Stimulated activated CD4-positive, alpha-beta T cell treated with anti-CD3 and anti-CD28 coated beads, Interleukin-2, amount 100 ng/mL, for 48 hours (primary cell): ENCODE results near the gene CMTM3.
"Not testable (repeated sequence)": the region's sequence is repeated elsewhere in the genome, so short reads cannot be mapped to it uniquely, and the experiment has no call there.

Experiments
- DNase-seq, 2 donors: peaks; one replicate each; pipeline ENCODE4 v3.0.0-alpha.2; 2020

The CMTM3 gene

GRCh38 chr16:66585481-66586239, 18.8 kb upstream of the CMTM3 start:
- no peak for DNase-seq

- DNase-seq, result no peak
These were observed 16.5 kb upstream of the CMTM3 start for GRCh38 chr16:66587881-66588600.

DNA sequence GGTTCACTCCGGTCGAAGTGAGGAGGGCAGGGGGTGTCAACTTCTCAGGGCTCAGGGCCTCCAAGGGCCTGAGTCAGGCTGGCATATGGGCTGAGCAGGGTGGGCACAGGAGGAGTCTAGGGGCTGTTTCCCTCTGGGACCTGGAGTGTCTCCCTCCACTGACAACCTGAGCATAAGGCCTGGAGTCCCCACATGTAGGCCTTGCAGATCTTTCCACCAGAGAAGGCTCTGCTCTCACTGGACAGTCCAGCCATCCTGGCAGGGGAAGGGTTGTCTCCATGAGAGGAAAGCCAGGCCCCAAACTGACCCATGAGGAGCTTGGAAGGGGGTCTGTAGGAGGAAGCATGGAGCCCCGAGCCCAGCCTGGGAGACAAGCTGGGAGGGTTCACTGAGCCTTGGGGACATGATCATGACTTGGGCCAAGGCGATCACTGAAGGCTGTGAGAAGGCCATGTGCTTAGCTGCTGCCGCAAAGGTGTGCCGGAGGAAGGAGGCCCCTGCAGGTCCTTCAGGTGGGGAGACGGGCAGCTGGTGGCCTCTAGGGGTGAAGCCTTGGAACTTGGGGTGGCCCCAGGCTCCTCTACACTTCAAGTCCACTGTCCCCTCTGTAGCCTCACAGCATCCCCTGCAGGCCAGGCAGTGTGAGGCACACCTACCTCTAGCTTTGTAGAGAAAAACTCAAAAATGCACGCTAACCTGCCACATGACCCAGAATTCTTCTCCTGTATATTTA, 15.4 kb upstream of the CMTM3 start:
- DNase-seq, result peak; percentile 37 to 45

GRCh38 chr16:66590322-66590721, 14.2 kb upstream of the CMTM3 start:
- no peak for DNase-seq

DNA sequence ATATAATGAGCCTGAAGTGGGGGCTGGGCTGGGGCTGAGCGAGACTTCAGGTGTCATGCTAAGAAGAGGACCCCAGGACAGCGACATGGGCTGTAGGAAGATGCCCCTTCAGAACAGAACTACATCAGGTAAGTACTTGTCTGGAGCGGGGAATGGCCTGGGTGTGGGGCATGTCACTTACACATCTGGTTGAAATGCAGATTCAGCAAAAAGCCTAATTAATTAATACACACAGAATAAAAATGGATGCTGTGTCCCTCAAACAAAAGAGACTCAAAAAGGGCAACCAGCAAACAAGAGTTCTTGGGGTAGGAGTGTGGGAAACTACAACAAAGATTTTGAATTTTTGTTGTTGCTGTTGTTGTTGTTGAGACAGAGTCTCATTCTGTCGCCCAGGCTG, 13.5 kb upstream of the CMTM3 start:
- no peak for DNase-seq

DNA sequence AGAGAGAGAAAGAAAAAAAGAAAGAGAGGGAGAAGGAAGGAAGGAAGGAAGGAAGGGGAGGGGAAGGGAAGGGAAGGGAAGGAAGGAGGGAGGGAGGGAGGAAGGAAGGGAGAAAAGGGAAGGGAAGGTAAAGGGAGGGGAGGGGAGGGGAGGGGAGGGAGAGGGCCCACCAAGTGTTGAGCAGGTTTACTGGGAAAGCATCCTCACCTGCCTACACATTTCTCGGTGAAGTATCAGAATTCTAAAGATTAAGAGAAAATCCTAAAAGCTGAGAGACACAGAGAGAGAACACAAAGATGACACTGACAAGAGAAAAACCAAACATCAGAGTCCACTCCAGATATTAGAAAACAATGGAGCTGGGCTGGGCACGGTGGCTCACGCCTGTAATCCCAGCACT, 12.3 kb upstream of the CMTM3 start:
- DNase-seq, result no peak

- no peak for DNase-seq
These were observed 11.7 kb upstream of the CMTM3 start for GRCh38 chr16:66592814-66593213.

DNA sequence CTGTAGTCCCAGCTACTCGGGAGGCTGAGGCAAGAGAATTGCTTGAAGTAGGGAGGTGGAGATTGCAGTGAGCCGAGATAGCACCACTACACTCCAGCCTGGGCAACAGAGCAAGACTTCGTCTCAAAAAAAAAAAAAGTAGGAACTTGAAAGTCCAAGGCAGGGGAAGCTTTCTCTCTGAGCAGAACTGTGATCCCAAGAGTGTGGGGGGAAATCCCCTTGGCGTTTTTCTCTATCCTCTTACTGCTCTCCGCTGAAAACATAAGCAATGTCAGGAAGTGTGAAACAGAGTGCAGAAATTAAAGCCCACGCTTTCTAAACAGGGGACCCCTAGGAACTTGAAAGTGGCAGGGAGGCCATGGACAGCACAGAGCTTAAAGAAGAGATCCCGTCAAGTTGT, 9.8 kb upstream of the CMTM3 start:
- DNase-seq, result no peak

- DNase-seq, result not testable (repeated sequence)
These were observed 7.9 kb upstream of the CMTM3 start for GRCh38 chr16:66596559-66596958.

DNA sequence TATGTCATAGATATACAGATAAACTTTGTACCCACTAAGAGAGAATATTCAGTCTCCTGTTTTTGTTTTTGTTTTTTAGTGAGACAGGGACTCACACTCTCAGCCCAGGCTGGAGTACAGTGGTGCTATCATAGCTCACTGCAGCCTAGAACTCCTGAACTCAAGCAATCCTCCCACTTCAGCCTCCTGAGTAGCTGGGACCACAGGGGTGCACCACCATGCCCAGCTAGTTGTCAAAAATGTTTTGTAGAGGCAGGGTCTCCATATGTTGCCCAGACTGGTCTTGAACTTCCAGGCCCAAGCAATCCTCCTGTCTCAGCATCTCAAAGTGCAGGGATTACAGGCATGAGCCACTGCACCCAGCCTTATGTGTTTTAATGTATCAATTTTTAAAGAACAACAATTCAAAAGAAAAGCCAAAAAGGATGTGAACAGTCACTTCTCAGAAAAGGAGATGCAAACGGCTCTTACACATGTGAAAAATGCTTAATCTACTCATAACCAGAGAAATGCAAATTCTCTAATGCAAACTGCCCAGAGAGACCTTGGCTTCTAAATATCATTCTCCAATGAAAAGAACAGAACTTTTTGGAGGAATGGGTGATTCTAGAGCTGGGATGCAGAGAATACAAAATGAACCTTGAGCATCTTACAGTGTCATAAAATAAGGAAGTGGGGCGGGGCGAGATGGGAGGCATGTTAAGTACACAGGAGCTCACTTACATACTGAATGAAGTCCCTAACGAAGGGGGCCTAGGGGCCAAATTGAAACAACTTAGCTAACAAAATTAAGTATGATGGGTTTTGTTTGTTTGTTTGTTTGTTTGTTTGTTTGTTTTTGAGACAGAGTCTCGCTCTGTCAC, 7.3 kb upstream of the CMTM3 start:
- DNase-seq, result no peak

GRCh38 chr16:66598111-66598510, 6.4 kb upstream of the CMTM3 start:
- DNase-seq, result no peak

- DNase-seq, result no peak
These were observed 4.8 kb upstream of the CMTM3 start for GRCh38 chr16:66599726-66600125.

GRCh38 chr16:66600477-66600876, 4.0 kb upstream of the CMTM3 start:
- no peak for DNase-seq

DNA sequence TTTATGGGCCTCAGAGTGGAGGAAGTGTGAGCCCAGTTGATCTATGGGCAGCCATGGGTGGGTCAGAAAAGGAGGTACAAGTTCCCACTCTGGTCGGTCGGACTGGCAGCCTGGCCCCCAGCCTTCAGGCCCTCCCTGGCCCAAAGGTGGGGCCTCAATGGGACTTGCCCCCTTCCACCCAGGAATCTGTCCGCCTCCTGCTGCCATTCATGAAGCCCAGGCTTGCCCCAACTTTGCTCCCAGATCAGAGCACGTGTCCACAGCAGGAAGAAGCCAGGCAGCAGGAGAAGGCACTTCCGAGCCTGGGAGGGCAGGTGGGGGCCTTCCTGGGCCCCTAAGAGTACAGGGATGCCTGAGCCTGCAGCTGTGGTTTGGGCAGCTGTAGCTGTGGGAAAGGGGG, 3.0 kb upstream of the CMTM3 start:
- no peak for DNase-seq

DNA sequence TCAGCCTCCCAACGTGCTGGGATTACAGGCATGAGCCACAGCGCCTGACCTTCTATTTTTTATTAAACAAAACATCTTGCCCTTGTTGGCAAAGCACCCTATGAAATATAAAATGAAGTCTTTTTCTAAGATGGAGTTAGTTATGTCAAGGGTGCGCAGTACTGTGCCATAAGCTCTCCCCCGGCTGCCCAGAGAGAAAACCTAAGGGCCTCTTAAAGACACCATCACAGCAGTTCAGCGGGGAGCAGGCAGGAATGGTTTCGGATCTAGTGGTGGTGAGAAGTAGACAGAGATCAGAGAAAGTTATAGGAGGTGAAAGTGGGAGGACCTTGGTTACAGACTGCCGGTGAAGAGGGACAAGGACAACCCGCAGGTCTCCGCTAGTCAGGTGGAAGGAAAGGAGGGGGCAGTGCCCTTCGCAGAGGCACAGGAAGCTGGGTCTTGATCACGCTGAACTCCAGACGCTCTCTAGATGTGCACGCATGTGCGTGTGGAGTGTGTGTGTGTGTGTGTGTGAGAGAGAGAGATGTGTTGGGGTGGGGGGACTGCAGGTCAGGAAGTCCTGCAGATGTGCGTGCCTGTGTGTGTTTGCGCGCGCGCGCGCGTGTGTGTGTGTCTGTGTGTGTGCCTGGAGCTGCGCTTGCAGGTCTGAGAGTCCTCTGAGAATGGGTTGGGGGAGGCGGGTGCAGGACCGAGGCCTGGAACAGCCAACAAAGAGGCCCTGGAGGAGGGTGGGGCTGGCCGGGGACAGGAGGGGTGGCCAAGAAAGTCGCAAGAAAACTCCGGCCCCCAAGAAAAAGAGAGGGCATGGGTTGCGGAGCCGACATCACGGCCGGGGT, 748 bp upstream of the CMTM3 start:
- peak; percentile 48 to 50 for DNase-seq

DNA sequence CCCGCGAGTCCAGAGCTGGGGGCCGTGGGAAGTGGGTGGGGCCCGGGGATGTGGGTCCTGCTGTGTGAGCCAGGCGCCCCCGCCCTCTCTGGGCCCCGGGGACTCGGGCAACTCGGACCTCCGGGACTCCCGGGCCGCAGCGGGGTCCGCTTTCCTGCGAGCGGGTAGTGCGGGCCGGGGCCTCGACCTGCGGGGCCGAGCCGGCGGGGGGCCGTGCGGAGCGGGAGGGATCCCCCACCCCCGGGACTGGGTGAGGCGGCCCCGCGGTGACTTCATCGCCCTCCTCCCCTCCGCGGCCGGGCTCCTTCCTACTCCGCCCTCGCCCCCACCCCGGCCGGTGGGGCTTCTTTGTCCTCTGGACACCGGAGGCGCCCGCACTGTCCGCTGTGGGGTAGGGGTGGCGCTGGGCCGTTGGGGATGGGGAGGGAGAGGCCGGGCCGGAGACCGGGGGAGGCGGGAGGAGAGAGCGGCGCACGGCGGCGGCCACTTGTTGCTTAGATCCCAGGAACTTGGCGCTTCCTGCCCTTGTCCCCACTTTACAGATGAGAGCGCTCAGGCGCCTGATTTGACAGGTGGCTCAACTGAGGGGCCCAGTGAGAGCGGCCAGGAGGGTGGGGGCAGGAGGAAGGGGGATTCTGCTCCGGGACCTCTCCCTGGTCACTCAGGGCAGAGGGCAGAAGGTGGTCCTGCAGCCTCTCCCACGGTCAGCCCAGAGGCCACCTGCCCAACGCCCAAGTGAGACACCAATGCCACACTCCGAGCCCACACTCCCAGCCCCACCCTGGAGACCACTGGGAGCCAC, 874 bp downstream of the CMTM3 start:
- DNase-seq, result peak in 1 of 2 donors; percentile 25

GRCh38 chr16:66605979-66606751, 1.7 kb downstream of the CMTM3 start:
- no peak for DNase-seq

GRCh38 chr16:66608241-66609138, 4.0 kb downstream of the CMTM3 start:
- DNase-seq, result peak; percentile 85 to 89

- no peak for DNase-seq
These were observed 4.6 kb downstream of the CMTM3 start for GRCh38 chr16:66609139-66609510.
